OCI-LY1 (cell line): ENCODE measurements around the gene OGFR.

ENCODE experiments used
- CTCF ChIP-seq: fragments of 200-600 bp; sonication (generic), shearing (Covaris generic); IDR thresholded peaks from 2 replicates; pipeline ENCODE4 v1.5.1; 2017; ENCODE audit warnings: mild to moderate bottlenecking, antibody characterized with exemption, low read length, moderate library complexity, mixed read lengths
- EZH2 ChIP-seq: fragments of 200-600 bp; sonication (generic), shearing (Covaris generic); IDR thresholded peaks from 2 replicates; pipeline ENCODE4 v1.8.0; 2017; ENCODE audit warnings: borderline replicate concordance, mixed run types, mild to moderate bottlenecking, antibody characterized with exemption, low read length, moderate library complexity, mixed read lengths

GRCh38 chr20:62764156-62764935 is 40.3 kb upstream of the OGFR start:
- TF ChIP-seq CTCF (no peak), EZH2 (no peak)
